A549 treated with ZK216348 at 1 μM for 4 hours (cell line): ENCODE data around the gene NAT8L. TPM values are rescaled to one million over a fixed set of nuclear protein-coding genes. Genes with fewer than 3 reads are reported as not detected.

ENCODE experiments used
- total RNA-seq: library from RNA; stranded (reverse); fragments of 200-300 nt; extraction: Qiagen RNA extraction; gene quantifications from 5 replicates; pipeline ENCODE4 v1.2.3, GENCODE V29; 2022; ENCODE audit warnings: low read depth

Gene NAT8L
- total RNA-seq = 6.2 to 15.6 TPM (median 15.4 TPM) in 5 replicates

DNA sequence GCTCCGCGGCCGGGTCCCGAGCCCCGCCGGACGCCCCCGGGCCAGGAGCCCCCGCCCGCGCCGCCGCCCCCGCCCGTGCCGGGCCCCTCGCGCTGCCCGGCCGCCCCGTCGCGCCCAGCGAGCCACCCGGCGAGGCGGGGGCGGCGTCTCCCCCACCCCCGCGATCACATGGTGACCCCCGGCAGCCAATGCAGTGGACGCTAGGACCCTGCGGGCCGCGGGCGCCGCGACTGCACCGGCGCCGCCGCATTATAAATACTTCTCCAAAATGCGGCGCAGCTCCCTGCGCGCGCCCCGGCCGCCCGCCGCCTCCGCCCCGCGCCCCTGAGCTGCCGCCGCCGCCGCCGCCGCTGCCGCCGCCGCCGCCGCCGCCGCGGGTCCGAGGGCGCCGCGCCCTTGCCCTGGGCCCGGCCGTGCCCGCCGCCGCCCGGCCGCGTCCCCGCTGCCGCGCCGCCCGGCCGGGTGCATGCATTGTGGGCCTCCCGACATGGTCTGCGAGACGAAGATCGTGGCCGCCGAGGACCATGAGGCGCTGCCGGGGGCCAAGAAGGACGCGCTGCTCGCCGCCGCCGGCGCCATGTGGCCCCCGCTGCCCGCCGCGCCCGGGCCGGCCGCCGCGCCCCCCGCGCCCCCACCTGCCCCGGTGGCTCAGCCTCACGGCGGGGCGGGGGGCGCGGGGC lies at the start of gene NAT8L:
Gene NAT8L, plus strand, starts transcription at position 282 of the 680 bp plus-strand sequence. Its CDS starts 185 bp downstream, at position 467.

Other genes with a start within 250 kb of the NAT8L start
- 20.8 to 32.6 TPM (median 31.2 TPM) in 5 replicates for gene LETM1, start 203.2 kb upstream of the NAT8L start, total RNA-seq
- gene NSD2, start 187.9 kb upstream of the NAT8L start, total RNA-seq = 37.4 to 49.7 TPM (median 45.7 TPM) in 5 replicates
- 14.3 to 26.8 TPM (median 25.4 TPM) in 5 replicates for gene NELFA, start 50.4 kb upstream of the NAT8L start, total RNA-seq
- gene HAUS3, start 182.8 kb downstream of the NAT8L start, total RNA-seq = 4.6 to 8.5 TPM (median 7.8 TPM) in 5 replicates
- 0.46 to 1.2 TPM (median 0.88 TPM) in 5 replicates for gene POLN, start 182.8 kb downstream of the NAT8L start, total RNA-seq
- gene MXD4, start 202.8 kb downstream of the NAT8L start, total RNA-seq = 10.5 to 22.9 TPM (median 19.3 TPM) in 5 replicates